ENCODE results near the gene GRIN2A. TPM values are rescaled to one million over a fixed set of nuclear protein-coding genes. Genes with fewer than 3 reads are reported as not detected.

The GRIN2A gene
- total RNA-seq, 2 donors from 2014 or later: 0.27 to 2.5 TPM

DNA sequence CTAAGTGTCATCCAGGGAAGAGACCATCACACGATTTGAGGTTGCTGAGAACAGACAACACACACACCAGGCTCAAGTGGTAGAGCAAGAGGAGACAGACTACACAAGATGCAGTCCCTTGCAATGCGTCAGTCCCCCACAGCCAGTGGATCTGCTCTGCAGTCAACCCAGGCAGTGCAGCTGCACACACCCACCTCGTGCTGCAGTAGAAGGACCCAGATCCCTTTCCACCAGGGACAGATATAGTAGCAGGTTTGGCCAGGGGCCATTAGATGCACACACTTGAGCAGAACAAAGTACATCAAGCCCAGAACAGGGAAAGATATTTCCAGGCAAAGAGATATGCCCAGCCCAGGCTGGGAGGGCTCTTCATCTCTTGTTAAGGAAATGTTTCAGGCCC, 112.9 kb downstream of the GRIN2A start:
- TF ChIP-seq, protein P1, sequence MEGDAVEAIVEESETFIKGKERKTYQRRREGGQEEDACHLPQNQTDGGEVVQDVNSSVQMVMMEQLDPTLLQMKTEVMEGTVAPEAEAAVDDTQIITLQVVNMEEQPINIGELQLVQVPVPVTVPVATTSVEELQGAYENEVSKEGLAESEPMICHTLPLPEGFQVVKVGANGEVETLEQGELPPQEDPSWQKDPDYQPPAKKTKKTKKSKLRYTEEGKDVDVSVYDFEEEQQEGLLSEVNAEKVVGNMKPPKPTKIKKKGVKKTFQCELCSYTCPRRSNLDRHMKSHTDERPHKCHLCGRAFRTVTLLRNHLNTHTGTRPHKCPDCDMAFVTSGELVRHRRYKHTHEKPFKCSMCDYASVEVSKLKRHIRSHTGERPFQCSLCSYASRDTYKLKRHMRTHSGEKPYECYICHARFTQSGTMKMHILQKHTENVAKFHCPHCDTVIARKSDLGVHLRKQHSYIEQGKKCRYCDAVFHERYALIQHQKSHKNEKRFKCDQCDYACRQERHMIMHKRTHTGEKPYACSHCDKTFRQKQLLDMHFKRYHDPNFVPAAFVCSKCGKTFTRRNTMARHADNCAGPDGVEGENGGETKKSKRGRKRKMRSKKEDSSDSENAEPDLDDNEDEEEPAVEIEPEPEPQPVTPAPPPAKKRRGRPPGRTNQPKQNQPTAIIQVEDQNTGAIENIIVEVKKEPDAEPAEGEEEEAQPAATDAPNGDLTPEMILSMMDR (IDR thresholded peaks at IDR 0.05): no peak
- H3K27ac ChIP-seq: no peak overlapping the region

DNA sequence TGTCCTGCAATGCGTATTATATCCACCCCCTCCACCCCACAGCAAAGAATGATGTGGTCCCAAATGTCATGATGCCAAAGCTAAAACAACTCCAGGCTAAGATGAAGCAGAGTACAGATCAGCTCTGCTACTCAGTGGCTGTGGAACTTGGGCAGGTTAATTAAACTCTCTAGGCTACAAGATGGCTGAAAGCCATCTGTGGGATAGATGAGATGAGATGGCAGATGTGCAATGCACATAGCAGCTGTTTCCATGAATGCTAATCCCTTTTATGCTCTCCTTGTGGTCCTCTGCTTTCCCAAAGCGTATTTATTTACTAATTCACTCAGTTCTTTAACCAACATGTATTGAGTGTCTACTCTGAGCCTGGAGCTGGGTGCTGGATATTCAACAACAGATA, 114.4 kb downstream of the GRIN2A start:
- H3K27ac ChIP-seq: no peak overlapping the region
- H3K4me1 ChIP-seq (ENCODE audit: control insufficient read depth in 1 of 2, low read depth in 2 of 2): no peaks in the 10 kb centered on the region
- no peak for DNase-seq (ENCODE audit: low spot score)
- H3K27me3 ChIP-seq (replicated peaks; ENCODE audit: insufficient read depth): no peaks in the 10 kb centered on the region
- no peak for ATAC-seq (ENCODE audit: insufficient number of reproducible peaks, low FRiP score, low read depth)
- no peaks in the 10 kb centered on the region for H3K36me3 ChIP-seq
- TF ChIP-seq, protein P1 (IDR thresholded peaks at IDR 0.05): no peak
- H3K9me3 ChIP-seq: no peaks in the 10 kb centered on the region
- H3K4me3 ChIP-seq: no peak overlapping the region

More for the DNA sequence above, 112.9 kb downstream of the GRIN2A start:
- Histone ChIP-seq H3K36me3 (no peaks in the 10 kb centered on the region), H3K4me1 (ENCODE audit: control insufficient read depth in 1 of 2, low read depth in 2 of 2) (no peaks in the 10 kb centered on the region), H3K27me3 (replicated peaks; ENCODE audit: insufficient read depth) (no peaks in the 10 kb centered on the region), H3K9me3 (no peaks in the 10 kb centered on the region), H3K4me3 (no peak overlapping the region)
- ATAC-seq (ENCODE audit: insufficient number of reproducible peaks, low FRiP score, low read depth) (no peak), DNase-seq (ENCODE audit: low spot score) (no peak)

DNA sequence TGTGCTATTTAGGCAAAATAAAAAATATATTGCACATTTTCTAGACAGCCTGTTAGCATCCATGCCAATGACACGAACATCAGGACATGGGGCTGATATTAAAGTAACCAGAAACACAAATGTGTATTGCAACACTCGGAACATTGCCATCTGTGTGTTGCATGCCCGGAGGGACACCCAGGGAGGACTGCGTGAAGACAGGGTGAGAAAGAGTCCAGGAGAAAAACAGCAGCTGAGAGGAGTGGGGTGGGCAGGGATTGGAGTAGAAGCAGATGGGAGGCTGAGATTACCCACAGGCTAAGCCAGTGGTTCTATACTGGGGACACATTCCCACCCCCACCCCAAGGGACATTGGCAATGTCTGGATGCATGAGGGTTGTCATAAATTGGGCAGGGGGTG, 114.8 kb downstream of the GRIN2A start:
- Histone ChIP-seq H3K4me1 (ENCODE audit: control insufficient read depth in 1 of 2, low read depth in 2 of 2) (no peaks in the 10 kb centered on the region), H3K27me3 (replicated peaks; ENCODE audit: insufficient read depth) (no peaks in the 10 kb centered on the region), H3K27ac (no peak overlapping the region), H3K36me3 (no peaks in the 10 kb centered on the region), H3K4me3 (no peak overlapping the region), H3K9me3 (no peaks in the 10 kb centered on the region)
- TF ChIP-seq, protein P1 (IDR thresholded peaks at IDR 0.05): no peak
- ATAC-seq (ENCODE audit: insufficient number of reproducible peaks, low FRiP score, low read depth): no peak
- DNase-seq (ENCODE audit: low spot score): no peak

DNA sequence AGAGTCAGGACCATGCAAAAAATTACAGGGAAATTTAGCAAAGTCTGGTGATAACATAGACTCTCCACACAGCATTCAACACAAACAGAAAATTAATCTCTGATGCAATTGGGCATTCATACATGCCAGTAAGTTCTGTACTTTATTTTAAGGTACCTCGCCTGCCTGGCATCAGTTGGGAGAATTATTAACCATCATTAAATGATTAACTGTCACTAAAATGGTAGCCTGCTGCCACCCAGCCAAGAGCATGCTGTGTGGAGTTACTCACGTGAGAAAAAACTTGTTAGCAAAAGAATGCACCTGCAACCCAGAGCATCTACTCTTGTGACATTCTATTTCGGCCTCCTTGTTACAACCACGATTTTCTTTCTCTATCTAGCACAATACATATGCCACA, 117.2 kb downstream of the GRIN2A start:
- H3K27ac ChIP-seq: no peak overlapping the region

DNA sequence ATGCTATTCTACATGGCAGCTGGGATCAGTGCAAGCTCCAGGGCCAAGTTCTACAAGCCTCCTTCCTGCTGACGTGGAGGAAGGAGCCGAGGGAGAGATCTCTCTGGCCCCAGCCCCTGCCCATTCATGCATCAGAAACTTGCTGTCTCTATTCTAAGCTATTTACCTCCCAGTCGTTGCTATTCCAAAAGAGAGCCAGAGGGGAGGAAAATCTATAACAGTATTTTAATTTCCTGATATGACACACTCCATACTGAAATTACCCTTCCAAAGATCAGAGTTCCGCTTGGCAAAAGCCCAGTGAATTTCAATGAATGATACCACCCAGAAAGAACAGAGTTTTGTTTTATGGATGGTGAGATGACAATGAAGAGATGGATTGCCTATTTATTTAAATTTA, 133.4 kb downstream of the GRIN2A start:
- no peak overlapping the region for H3K4me3 ChIP-seq
- peaks cover 0 to 12% of the 10 kb centered on the region in 2 donors for H3K4me1 ChIP-seq (ENCODE audit: control insufficient read depth in 1 of 2, low read depth in 2 of 2)
- no peak overlapping the region for H3K27ac ChIP-seq
- DNase-seq (ENCODE audit: low spot score) (no peak), ATAC-seq (ENCODE audit: insufficient number of reproducible peaks, low FRiP score, low read depth) (no peak)
- H3K9me3 ChIP-seq: no peaks in the 10 kb centered on the region
- no peaks in the 10 kb centered on the region for H3K36me3 ChIP-seq
- TF ChIP-seq, protein P1 (IDR thresholded peaks at IDR 0.05): no peak
- no peaks in the 10 kb centered on the region for H3K27me3 ChIP-seq (replicated peaks; ENCODE audit: insufficient read depth)

More for the DNA sequence above, 117.2 kb downstream of the GRIN2A start:
- no peak for DNase-seq (ENCODE audit: low spot score)
- TF ChIP-seq, protein P1 (IDR thresholded peaks at IDR 0.05): no peak
- ATAC-seq (ENCODE audit: insufficient number of reproducible peaks, low FRiP score, low read depth): no peak
- H3K9me3 ChIP-seq: no peaks in the 10 kb centered on the region
- no peaks in the 10 kb centered on the region for H3K36me3 ChIP-seq
- H3K4me1 ChIP-seq (ENCODE audit: control insufficient read depth in 1 of 2, low read depth in 2 of 2): no peaks in the 10 kb centered on the region
- H3K27me3 ChIP-seq (replicated peaks; ENCODE audit: insufficient read depth): no peaks in the 10 kb centered on the region
- H3K4me3 ChIP-seq: no peak overlapping the region
